GM18519 (cell line): ENCODE measurements around the gene MRPL1.
A peak's percentile ranks its signal among the peaks of the same experiment; 100 is the strongest.
"Not testable (repeated sequence)": the region's sequence is repeated elsewhere in the genome, so short reads cannot be mapped to it uniquely, and the experiment has no call there.

Source experiments
- ATAC-seq: cut with Tn5 transposase; IDR thresholded peaks from one replicate; pipeline ENCODE4 v1.9.1; 2021; ENCODE audit warnings: mild to moderate bottlenecking, moderate library complexity; ENCODE audit not compliant: unreplicated experiment, low FRiP score

The MRPL1 gene

GRCh38 chr4:77911091-77911490 lies 48.5 kb downstream of the MRPL1 start:
- ATAC-seq = no peak

- peak; percentile 75 for ATAC-seq
These were observed 49.3 kb downstream of the MRPL1 start for GRCh38 chr4:77911842-77912450.

GRCh38 chr4:77913348-77913747 lies 50.7 kb downstream of the MRPL1 start:
- no peak for ATAC-seq

DNA sequence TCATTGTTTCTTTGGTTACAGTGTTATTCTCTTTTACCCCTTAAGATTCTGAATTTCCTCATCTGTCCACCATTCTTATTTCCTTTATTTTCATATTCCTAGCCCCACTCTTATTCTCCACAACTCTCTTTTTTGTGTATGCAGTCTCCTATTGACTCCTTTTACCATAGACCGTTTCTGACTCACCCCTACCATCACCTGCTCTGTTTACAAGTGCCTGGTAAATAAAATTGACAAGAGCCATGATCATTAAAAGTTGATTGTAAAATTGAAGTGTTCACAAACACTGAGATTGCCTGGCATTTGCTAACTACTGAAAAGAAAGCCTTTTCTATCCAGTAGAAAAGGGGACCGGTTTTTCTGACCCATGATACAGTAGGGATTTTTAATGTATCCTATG lies 54.4 kb downstream of the MRPL1 start:
- ATAC-seq = no peak

DNA sequence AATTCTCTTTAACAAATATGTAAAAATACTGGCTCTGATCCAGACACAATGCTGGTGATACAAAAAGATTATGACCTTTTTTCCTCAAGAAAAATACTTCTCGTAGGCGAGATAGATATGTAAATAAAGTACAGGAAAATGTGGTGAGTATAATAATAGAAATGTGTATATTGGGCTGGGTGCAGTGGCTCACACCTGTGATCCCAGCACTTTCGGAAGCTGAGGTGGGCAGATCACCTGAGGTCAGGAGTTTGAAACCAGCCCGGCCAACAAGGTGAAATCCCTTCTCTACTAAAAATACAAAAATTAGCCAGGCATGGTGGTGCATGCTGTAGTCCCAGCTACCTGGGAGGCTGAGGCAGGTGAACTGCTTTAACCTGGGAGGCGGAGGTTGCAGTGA lies 55.0 kb downstream of the MRPL1 start:
- ATAC-seq = no peak

DNA sequence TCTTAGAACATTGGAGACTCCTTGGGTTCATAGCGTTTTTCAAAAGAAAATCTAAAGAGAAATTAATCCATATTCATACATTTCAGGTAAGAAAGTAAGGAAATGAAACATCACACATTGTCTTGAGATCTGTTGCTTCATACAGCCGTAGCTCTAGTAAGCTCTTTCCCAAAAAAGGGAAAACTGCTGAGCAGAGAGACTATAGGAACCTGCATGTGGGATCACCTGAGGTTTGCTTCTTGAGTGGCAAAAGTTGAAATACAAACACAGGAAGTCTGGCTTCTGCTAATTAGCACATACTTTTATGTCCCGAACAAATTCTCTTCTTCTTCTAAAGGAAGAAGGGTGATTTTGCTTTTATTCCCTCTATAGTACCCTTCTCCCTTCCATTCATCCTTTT lies 57.7 kb downstream of the MRPL1 start:
- no peak for ATAC-seq

GRCh38 chr4:77921701-77922100 lies 59.1 kb downstream of the MRPL1 start:
- ATAC-seq = no peak

GRCh38 chr4:77922158-77923094 lies 59.8 kb downstream of the MRPL1 start:
- ATAC-seq = no peak

DNA sequence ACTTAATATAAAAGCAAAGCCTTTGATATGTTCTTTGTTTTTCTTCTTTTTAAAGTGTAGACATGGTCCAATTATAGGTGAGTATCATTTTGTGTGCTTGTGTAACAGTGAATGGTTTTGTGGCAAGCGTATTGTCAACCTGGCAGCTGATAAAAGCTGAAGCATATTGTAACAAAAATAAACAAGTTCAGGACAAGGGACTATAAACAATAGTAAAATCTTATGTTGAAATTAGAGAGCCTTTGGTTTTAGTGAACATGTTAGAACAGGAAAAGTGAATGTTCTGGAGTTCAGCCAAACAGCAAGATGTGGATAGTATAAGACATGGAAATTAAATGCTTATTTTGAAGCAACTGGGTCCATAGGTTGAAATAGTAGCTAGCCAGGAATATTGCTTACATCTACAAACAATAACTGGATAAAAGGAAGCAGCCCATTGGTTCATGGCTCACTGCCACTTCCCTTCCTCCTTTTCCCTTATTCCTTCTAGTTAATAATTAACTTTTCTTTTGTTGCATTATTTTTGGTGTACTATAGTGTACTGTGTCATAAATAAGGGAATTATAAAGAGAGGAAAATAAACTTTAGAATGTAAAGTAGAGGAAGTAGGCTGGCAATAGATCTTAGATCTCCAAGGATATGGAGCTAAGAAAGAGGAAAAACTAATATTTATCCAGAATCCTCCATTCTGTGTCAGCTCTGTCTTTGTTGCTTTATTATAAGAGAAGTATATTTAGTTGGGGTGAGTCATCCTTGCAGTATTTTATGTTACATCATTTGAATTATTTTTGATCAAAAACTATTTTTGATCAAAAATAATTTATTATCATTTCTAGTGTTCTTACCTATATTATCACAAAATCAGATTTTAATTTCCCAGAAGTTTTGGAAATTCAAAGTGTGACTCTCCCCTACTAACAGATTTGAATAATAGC lies 65.6 kb downstream of the MRPL1 start:
- ATAC-seq = no peak

GRCh38 chr4:77930154-77930639 lies 67.6 kb downstream of the MRPL1 start:
- no peak for ATAC-seq

- no peak for ATAC-seq
These were observed 68.2 kb downstream of the MRPL1 start for GRCh38 chr4:77930876-77931275.

DNA sequence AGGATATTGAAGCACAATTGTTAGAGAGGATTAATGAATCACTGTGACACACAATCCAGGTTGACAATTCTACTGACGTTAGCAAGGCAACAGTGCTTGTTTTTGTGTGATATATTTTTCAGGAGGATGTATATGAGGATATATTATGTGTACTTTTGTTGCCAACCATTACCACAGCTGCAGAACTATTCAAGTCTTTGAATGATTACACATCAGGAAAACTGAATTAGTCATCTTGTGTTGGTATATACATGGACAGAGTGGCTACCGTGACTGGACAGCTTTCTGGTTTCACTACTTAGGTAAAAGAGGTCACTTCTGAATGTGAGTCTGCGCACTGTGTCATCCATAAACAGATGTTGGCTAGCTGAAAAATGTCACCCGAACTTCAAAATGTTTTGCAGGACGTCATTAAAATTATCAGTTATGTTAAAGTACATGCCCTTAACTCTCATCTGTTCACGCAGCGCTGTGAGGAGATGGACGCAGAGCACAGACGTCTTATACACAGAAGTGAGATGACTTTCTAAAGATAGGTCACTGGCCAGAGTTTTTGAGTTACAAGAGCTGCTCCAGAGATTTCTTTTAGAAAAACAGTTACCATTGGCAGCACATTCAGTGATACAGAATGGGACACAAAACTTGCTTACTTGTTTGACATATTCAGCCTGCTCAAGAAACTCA lies 69.0 kb downstream of the MRPL1 start:
- ATAC-seq = no peak

GRCh38 chr4:77938560-77938959 lies 75.9 kb downstream of the MRPL1 start:
- no peak for ATAC-seq

DNA sequence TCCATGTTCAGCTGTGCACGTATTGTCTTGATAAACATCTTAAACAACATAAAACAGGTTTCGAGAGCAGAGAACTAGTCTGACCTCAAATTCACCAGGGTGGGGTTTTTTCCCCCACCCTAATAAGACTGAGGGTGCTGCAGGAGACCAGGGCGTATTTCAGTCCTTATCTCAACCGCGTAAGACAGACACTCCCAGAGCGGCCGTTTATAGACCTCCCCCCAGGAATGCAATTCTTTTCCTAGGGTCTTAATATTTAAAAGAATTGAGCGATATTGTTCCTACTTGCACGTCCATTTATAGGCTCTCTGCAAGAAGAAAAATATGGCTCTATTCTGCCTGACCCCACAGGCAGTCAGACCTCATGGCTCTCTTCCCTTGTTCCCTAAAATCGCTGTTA lies 83.3 kb downstream of the MRPL1 start:
- not testable (repeated sequence) for ATAC-seq

- ATAC-seq = no peak
These were observed 87.6 kb downstream of the MRPL1 start for GRCh38 chr4:77950203-77950602.

GRCh38 chr4:77952457-77952856 lies 89.8 kb downstream of the MRPL1 start:
- ATAC-seq = no peak

- ATAC-seq = no peak
These were observed 92.1 kb downstream of the MRPL1 start for GRCh38 chr4:77954690-77955089.

DNA sequence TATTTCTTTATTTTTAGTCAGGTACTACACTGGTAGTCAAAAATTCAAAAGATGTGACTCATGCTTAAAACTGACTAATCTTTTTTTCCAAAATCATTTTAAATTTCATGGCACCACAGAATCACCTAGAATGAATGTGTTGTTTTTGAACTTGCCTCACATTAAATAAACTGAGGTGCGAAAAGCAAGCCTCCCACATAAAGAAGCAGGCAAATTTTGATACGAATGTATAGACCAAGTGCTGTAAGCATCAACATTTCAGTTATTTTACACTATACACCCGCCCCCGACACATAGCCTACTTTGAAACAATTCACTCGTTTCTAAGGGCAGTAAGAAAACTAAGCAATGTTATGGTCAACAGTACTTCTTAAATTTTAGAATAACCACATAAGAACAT lies 94.3 kb downstream of the MRPL1 start:
- no peak for ATAC-seq

DNA sequence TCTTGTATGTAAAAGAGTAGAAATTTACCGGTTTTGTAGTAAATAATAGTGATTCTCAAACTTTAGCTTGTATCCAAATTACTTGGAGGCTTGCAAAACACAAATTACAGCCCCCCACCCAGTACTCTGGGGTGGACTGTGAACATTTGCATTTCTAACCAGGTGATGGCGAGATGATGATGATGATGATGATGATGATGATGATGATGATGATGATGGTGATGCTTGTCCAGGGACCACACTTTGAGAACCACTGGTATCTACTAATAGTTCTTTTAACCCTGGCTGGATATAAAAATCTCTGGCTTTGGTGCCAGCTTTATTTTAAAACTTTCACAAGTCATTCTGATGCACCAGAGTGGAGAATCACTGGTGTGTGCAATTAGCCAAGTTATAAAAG lies 96.3 kb downstream of the MRPL1 start:
- ATAC-seq = no peak
